ES-I3 (cell line): ENCODE results near the gene SLC45A1.

Experiments
- H3K36me3 ChIP-seq: 2 replicates; pipeline ENCODE4 v1.6.1; 2013; ENCODE audit warnings: mild to moderate bottlenecking, low read length, control low read depth, moderate library complexity; ENCODE audit not compliant: insufficient read depth
- H3K4me1 ChIP-seq: 2 replicates; pipeline ENCODE4 v1.6.1; 2013; ENCODE audit warnings: mild to moderate bottlenecking, control low read depth, low read length; ENCODE audit not compliant: insufficient read depth
- H3K9ac ChIP-seq: 2 replicates; pipeline ENCODE4 v1.6.1; 2013; ENCODE audit warnings: low read depth, mild to moderate bottlenecking, low read length, moderate library complexity
- H3K9me3 ChIP-seq: 2 replicates; pipeline ENCODE4 v1.6.1; 2013; ENCODE audit warnings: mild to moderate bottlenecking, low read length, moderate library complexity; ENCODE audit not compliant: control insufficient read depth, insufficient read depth

The SLC45A1 gene

GRCh38 chr1:8294170-8294697, 23.7 kb upstream of the SLC45A1 start:
- no peaks in the 10 kb centered on the region for H3K36me3 ChIP-seq
- no peak overlapping the region for H3K9ac ChIP-seq
- no peaks in the 10 kb centered on the region for H3K4me1 ChIP-seq
- H3K9me3 ChIP-seq: no peaks in the 10 kb centered on the region

DNA sequence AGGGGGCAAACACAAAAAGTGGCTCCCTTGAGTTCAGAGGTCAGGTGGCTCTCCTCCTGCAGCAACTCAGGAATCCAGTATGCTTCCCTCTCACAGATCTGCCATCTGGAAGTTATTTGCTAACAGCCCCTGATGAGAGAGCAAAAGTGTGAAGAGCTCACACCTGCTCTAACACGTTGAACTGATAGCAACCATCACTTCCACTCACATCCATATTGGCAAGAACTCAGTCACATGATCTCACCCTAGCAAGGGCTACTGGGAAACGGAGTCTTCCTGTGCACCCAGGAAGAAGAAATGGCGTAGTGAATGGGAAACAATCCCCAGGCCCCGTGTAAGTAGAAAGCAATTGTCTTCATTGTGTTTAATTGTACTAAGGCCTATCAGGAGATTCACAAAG, 20.7 kb upstream of the SLC45A1 start:
- Histone ChIP-seq H3K9ac (no peak overlapping the region), H3K9me3 (no peaks in the 10 kb centered on the region), H3K4me1 (peaks cover 7% of the 10 kb centered on the region), H3K36me3 (no peaks in the 10 kb centered on the region)

DNA sequence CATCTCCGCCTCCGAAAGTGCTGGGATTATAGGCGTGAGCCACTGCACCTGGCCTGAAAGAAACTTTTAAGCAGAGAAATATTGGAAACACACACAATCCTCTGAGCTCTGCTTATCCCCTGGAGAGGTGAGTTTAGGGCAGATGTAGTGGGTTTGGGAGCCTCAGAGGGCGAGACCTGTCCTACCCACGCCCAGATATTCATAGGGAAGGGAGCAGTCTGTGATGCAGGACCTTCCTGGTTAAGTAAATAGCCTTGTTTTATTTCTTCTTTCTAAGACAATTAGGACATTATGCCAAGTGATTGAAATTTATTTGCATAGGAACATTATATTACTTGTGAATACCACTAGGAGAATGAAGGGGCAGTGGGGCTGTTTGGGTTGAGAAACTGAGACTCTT, 18.0 kb upstream of the SLC45A1 start:
- Histone ChIP-seq H3K9ac (no peak overlapping the region), H3K36me3 (no peaks in the 10 kb centered on the region), H3K9me3 (no peaks in the 10 kb centered on the region; the same call in 1 of the 2 replicates), H3K4me1 (peaks cover 13% of the 10 kb centered on the region)

GRCh38 chr1:8302081-8302956, 15.6 kb upstream of the SLC45A1 start:
- Histone ChIP-seq H3K4me1 (peaks cover 13% of the 10 kb centered on the region), H3K9ac (no peak overlapping the region; the same call in 1 of the 2 replicates), H3K9me3 (no peaks in the 10 kb centered on the region; the same call in 1 of the 2 replicates), H3K36me3 (no peaks in the 10 kb centered on the region)

- H3K4me1 ChIP-seq: peaks cover 13% of the 10 kb centered on the region
- H3K9me3 ChIP-seq: no peaks in the 10 kb centered on the region; the same call in 1 of the 2 replicates
- no peak overlapping the region for H3K9ac ChIP-seq
- no peaks in the 10 kb centered on the region for H3K36me3 ChIP-seq
These were observed 14.8 kb upstream of the SLC45A1 start for GRCh38 chr1:8303141-8303540.

GRCh38 chr1:8303876-8304275, 14.0 kb upstream of the SLC45A1 start:
- no peak overlapping the region for H3K9ac ChIP-seq
- H3K36me3 ChIP-seq: no peaks in the 10 kb centered on the region
- H3K9me3 ChIP-seq: no peaks in the 10 kb centered on the region; the same call in 1 of the 2 replicates
- peaks cover 13% of the 10 kb centered on the region for H3K4me1 ChIP-seq

GRCh38 chr1:8307628-8308027, 10.3 kb upstream of the SLC45A1 start:
- Histone ChIP-seq H3K36me3 (no peaks in the 10 kb centered on the region), H3K9me3 (no peaks in the 10 kb centered on the region), H3K4me1 (peaks cover 2% of the 10 kb centered on the region; the same call in 1 of the 2 replicates), H3K9ac (no peak overlapping the region)

DNA sequence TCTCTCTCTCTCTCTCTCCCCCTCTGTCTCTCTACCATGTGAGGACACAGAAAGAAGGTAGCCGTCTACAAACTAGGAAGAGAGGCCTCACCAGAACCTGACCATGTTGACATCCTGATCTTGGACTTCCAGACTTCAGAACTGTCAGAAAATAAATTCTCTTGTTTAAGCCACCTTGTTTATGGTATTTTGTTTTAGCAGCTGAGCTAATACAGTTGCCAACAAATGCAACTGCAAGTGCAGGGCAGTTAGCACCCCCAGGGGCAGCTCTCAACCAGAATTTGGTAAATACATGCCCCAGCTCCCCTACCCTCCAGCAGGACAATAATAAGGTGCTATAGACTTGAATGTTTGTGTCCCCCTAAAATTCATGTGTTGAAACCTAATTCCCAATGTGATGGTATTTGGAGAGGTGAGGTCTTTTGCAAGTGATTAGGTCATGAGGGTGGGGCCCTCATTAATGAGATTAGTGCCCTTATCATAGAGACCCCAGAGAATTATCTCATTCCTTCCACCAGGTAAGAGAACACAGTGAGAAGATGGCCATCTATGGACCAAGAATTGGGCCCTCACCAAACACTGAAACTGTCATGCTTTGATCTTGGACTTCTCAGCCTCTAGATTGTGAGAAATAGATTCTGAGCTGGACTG, 6.7 kb upstream of the SLC45A1 start:
- Histone ChIP-seq H3K9ac (no peak overlapping the region), H3K36me3 (no peaks in the 10 kb centered on the region), H3K4me1 (peaks cover 16% of the 10 kb centered on the region), H3K9me3 (no peaks in the 10 kb centered on the region; the same call in 1 of the 2 replicates)

GRCh38 chr1:8312235-8313218, 5.4 kb upstream of the SLC45A1 start:
- H3K36me3 ChIP-seq: no peaks in the 10 kb centered on the region
- no peak overlapping the region for H3K9ac ChIP-seq
- H3K9me3 ChIP-seq: no peaks in the 10 kb centered on the region; the same call in 1 of the 2 replicates
- peaks cover 16% of the 10 kb centered on the region for H3K4me1 ChIP-seq

- H3K9me3 ChIP-seq: no peaks in the 10 kb centered on the region; the same call in 1 of the 2 replicates
- peaks cover 16% of the 10 kb centered on the region for H3K4me1 ChIP-seq
These were observed 4.7 kb upstream of the SLC45A1 start for GRCh38 chr1:8313231-8313630.

GRCh38 chr1:8314346-8315280, 3.3 kb upstream of the SLC45A1 start:
- Histone ChIP-seq H3K9me3 (no peaks in the 10 kb centered on the region; the same call in 1 of the 2 replicates), H3K36me3 (no peaks in the 10 kb centered on the region), H3K4me1 (peaks cover 16% of the 10 kb centered on the region), H3K9ac (no peak overlapping the region; the same call in 1 of the 2 replicates)

More at GRCh38 chr1:8313231-8313630, 4.7 kb upstream of the SLC45A1 start:
- no peak overlapping the region for H3K9ac ChIP-seq
- H3K36me3 ChIP-seq: no peaks in the 10 kb centered on the region

- Histone ChIP-seq H3K9me3 (no peaks in the 10 kb centered on the region; the same call in 1 of the 2 replicates), H3K9ac (no peak overlapping the region), H3K4me1 (peaks cover 16% of the 10 kb centered on the region), H3K36me3 (no peaks in the 10 kb centered on the region)
These were observed 2.1 kb upstream of the SLC45A1 start for GRCh38 chr1:8315573-8316475.
